DMS114 treated with DMSO at 0.1 percent for 48 hours (cell line): ENCODE measurements around the gene HEG1.

Source experiments
- DNase-seq: peaks from one replicate; lab custom pipeline; 2025; ENCODE audit not compliant: unreplicated experiment; lab: John Stamatoyannopoulos, UW

The HEG1 gene

GRCh38 chr3:124923833-124924232 is 132.0 kb downstream of the HEG1 start:
- no peak for DNase-seq

GRCh38 chr3:124920718-124921117 is 135.1 kb downstream of the HEG1 start:
- no peak for DNase-seq

- DNase-seq = no peak
Observed at GRCh38 chr3:124919756-124920155, 136.0 kb downstream of the HEG1 start.

DNA sequence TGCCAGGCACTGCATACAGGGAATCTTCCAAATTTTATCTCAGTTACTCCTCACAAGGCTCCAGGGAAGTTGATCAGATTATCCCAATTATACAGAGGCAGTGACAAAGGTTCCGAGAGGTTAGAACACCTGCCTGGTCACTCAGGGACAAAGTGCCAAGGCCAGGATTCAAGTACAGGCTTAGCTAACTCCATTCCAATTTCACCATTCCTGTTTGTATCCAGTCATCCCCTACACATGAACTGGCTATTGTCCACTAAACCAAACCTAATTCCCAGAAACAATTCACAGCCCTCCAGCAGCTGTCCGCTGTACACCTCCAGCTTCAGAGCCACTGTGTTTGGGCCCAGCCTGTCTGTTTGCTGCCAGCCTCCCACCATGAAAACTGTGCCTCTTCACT is 137.3 kb downstream of the HEG1 start:
- DNase-seq = no peak

- no peak for DNase-seq
Observed at GRCh38 chr3:124916837-124917409, 138.9 kb downstream of the HEG1 start.
